Activated T-cell treated with anti-CD3 and anti-CD28 coated beads, Interleukin-2, amount 50 U/mL, for 1 hour (primary cell): ENCODE data around the gene GPR162.

Source experiments
- DNase-seq: peaks from one replicate; pipeline ENCODE4 v3.0.0-alpha.2; 2020

GPR162 gene

DNA sequence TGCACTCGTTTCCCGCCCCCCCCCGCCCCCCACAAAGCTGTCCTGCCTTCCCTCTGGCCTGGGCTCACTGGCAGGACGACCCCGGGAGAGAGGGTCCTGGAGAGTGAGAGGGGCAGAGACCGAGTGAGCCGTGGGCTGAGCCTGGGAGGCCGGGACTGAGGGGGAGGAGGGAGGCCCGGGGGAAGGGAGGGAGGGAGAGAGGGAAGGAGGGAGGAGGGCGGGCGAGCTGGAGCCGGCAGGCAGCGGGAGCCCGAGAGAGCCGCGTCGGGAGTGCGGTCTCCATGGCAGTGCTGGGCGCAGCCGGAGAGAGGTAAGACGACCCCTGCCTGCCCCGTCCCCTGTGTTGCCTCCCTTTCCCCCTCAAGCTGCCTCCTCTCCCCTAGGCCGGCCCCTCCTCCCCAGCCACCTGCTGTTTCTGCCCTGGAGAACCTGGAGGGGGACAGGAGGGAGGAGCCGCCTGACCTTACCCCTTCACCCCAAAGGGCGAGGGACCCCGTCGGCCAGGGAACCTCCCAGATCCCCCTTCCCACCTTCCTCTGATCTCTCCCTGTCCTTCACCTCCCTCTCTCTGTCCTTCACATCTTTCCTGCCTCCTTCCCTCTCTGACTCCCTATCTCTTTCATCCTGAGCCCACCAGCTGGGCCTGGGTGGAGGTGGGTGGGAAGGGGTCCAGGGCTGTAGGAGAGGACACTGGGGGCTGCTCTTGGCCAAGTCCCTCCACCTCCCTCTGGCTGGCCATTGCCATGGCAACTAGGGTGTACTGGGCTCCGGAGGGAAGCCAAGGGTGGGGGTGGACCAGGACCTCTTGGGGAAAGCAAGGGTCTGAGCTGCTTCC, at the start of gene GPR162:
TSS of gene GPR162 (plus strand) at position 231 of the 835 bp plus-strand sequence. CDS start 2,078 bp downstream, outside the sequence.
- DNase-seq = no peak

GRCh38 chr12:6772331-6772695, 49.3 kb upstream of the GPR162 start, which contains the start of gene LAG3:
LAG3 (plus strand) TSS chr12:6772520; CDS start chr12:6772853, 333 bp downstream.
- peak; percentile 55 for DNase-seq

DNA sequence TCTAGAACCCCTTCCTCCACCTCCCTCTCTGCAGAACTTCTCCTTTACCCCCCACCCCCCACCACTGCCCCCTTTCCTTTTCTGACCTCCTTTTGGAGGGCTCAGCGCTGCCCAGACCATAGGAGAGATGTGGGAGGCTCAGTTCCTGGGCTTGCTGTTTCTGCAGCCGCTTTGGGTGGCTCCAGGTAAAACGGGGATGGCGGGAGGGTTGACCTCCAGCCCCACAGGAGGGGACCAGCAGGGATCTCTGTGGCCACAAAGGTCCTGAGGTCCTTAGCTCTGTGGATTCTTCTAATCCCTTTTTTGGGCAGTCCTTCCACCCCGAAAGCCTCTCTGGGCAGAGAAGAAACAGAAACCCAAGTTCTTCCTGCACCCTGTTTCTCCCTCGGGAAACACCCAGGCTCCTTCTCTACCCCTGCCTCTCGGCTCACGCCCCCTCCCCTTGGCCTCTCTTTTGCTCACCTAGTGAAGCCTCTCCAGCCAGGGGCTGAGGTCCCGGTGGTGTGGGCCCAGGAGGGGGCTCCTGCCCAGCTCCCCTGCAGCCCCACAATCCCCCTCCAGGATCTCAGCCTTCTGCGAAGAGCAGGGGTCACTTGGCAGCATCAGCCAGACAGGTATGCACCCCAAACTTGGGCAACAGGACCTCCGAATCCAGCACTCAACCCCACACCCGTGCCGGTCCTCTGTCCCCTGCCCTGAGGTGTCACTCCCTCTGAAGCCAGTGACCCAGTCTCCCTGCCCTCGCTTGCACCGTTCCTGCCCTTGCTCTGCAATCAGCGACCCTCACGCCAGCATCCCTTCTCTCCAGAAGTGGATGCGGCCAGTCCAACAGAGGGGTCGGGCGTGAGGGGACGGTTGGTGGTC, 48.7 kb upstream of the GPR162 start:
- no peak for DNase-seq

DNA sequence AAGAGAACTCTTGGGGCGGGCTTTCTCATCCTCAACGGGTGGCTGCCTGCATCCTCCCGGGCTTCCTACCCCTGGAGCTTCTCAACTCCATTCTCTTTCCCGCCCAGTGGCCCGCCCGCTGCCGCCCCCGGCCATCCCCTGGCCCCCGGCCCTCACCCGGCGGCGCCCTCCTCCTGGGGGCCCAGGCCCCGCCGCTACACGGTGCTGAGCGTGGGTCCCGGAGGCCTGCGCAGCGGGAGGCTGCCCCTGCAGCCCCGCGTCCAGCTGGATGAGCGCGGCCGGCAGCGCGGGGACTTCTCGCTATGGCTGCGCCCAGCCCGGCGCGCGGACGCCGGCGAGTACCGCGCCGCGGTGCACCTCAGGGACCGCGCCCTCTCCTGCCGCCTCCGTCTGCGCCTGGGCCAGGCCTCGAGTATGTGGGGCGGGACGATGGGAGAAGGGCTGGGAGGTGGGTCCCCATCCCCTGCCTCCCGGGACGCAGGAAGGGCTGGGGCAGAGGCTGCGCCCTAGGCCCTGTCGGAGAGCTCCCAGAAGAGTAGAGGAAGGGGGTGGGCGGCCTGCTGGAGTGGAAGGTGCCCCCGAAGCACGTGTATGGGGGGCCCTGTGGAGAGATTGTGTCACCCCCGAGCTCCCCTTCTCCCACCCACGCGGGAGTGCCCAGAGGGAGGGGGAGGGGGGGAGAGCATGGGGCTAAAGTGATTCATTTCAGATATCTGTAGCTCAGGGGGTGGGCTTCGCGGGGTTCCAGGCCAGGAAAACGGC, 47.9 kb upstream of the GPR162 start:
- DNase-seq = no peak

- peak; percentile 43 for DNase-seq
Measured at GRCh38 chr12:6774499-6775062, 47.0 kb upstream of the GPR162 start.

DNA sequence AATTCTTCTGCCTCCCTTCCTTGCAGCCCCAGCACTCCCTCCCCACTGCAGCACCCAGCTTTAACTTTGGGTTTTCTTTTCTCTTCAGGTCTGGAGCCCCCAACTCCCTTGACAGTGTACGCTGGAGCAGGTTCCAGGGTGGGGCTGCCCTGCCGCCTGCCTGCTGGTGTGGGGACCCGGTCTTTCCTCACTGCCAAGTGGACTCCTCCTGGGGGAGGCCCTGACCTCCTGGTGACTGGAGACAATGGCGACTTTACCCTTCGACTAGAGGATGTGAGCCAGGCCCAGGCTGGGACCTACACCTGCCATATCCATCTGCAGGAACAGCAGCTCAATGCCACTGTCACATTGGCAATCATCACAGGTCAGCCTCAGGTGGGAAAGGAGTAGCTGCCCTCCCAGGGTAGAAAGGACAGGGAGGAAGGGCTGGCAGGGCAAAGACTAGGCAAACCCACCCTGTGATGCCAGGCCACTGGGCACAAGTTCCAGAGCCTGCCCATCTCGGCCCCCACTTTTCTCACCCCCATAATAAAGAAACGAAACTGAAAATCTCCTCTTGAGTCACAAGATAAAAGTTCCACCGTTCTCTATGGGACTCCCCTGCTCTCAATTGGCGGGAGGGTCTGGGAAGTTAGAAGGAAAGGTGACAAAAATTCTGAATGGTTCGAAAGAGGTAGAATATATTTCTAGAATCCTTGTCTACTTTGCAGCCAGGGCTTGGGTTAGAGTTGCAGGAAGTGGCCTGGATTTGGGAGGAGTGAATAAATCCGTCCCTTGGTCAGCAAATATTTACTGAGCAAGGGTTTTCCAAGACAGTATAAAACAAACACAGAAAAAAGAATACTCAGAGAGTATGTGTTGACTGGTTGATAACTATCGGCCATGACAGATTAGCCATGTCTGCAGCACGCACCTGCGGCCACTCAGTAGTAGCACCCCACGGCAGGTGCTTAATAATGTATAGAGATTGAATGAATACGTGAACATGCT, 46.1 kb upstream of the GPR162 start:
- no peak for DNase-seq

DNA sequence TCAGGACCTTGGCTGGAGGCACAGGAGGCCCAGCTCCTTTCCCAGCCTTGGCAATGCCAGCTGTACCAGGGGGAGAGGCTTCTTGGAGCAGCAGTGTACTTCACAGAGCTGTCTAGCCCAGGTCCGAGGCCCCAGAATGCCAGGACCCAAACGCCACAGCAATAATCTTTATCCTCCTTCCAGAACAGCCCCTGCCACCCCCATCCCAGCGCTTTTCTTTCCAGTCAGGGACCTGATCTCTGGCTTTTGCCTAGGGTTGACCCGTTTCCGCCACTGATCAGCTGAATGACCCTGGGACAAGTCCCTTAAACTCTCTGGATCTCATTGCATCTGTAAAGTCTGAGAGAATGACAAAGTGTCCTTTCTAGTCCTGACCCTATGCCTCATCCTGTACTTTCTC, 44.2 kb upstream of the GPR162 start:
- no peak for DNase-seq

GRCh38 chr12:6778217-6778573, 43.4 kb upstream of the GPR162 start:
- no peak for DNase-seq

DNA sequence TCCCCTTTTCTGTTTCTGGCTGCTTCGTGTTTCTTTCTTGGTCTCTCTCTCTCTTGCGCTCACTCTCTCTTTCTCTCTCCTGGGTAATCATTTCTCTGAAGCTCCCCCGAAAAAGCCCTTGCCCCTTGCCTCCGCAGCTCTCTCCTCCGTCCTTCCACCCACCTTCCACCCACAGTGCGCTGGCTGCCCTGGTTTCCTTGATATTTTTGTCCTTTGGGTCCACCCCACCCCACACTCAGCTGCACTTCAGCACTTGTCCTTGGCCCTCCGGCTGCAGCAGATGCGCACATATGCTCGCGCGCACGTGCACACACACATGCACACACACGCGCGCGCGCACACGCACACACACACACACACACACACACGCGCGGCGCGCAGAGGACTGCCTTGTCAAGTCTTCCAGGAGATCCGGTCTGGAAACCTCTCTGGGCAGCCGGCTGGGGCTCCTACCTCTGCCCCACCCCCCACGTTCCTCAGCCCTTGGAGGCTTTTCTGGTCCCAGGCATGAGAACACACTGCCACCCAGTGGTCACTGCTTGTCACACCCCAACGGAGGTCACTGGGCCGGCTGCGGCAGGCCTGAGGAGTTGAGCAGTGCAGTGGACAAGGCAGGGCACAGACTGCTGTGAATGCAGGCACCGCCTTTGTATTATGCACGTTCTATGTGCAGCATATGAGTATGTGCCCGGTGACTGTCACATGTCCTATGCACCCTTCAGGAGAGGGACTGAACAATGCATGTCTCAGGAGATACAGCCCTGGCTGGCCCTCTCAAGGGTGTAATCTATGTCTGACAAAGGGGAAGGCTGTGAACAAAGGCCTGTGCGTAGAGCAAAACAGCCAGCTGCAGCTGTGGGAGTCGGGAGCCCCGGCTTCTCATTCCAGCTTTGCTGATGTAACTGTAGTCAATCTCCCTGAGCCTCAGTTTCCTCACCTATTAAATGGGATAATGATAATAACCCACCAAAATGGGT, 42.8 kb upstream of the GPR162 start:
- DNase-seq = peak; percentile 86

DNA sequence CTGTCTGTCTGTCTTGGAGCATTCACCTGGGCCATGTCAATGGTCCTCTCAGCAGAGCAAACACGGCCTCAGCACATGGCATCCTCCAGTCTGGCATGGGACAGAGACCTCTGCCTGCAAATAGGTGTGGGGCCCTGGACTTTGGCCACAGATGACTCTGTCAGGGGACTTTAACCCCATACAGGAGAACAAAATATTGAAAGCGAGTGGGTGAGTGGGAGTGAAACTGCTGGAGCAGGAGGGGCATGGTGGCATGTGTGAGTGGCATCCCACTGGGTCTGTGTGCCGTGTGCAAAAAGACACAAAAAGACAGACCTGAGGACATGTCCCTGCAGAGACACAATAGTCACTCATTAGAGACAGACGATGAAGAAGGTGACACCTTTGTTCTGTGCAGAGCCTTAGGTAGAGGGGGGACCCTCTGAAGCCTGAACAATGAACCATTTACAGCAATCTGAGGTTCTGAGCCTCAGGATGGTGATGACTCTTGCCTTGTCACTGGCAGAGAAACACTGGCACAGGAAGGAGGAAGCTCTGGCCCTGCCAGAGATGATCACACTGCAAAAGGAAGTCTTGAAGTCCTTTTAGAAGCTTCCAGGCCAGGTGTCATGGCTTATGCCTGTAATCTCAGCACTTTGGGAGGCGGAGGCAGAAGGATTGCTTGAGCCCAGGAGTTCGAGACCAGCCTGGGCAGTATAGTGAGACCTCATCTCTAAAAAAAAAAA, 41.8 kb upstream of the GPR162 start:
- no peak for DNase-seq

DNA sequence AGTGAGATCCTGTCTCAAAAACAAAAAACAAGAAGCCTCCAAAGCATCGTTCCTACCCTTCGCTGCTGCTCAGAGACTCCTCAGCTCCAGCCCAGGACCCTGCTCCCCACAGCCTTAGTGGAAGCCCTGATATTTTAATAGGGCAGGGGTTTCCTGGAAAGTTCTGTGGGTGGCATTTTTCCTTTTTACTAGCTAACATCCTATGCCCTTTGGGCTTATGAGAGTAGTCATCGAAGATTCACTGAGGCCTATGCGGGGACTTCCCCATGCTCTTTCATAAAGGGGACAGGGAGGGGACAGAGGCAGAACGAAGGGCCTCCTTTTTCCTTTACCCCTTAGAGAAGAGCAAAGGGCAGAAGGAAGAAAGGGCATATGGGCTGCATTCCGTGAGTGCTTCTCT, 41.0 kb upstream of the GPR162 start:
- no peak for DNase-seq

DNA sequence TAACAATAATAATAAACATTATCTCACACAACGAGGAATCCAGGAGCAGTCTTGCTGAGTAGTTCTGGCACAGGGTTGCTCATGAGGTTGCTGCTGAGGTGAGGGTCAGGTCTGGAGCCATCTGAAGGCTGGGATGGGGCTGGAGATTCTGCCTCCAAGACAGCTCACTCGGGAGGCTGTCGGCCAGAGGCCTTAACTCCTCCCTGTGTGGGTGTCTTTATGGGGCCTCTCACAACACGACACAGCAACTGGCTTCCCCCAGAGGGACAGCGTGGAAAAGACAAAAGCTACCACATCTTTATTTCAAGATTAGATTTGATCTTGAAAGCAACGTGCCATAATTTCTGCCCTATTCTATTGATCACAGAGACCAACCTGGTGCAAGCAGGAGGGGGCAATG, 39.5 kb upstream of the GPR162 start:
- DNase-seq = no peak

DNA sequence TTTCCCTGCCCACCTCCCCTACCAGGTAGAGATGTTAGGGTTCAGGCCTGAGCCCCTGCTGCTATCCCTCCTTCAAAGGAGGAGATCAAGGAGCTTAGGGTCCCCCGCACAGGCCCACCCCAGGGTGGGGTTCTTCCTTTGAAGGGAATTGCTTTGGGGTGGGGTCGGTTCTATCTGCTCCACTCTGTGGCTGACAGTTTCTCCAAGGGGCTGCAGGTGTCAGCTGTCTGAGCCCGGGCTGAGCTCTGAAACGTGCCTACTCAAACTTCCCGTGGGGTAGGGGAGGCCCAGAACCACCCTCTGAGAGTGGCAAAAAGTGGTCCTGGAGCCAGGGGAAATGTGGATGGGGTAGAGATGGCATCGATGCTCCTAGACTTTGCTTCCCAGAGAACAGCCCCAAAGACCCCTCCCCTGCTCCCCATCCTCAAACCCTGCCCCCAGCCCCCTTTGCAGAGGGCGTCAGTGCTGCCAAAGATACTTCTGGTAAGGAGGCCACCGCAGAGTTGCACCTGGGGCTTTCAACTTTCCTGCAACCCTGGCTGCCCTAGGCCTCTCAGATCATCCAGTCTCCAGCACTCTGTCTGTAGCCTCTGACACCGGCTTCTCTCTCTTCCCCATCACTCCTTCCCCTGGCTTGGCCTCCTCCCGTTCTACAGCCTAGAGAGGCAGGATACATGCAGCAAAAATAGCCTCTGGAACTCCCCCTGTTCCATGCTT, 38.6 kb upstream of the GPR162 start:
- DNase-seq = no peak

DNA sequence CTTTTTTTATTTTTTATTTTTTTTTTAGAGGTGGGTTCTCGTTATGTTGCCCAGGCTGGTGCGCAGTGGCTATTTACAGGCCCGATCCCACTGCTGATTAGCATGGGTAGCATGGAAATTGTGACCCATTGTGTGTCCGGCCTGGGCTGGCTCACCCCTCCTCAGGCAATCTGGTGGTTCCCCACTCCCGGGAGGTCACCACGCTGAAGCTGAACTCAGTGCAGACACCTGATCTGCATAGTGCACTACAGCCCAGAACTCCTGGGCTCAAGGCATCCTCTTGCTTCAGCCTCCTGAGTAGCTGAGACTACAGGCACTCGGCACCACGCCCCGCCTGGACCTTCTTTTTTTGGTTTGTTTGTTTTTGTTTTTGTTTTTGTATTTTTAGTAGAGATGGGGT, 37.8 kb upstream of the GPR162 start:
- no peak for DNase-seq

- no peak for DNase-seq
Measured at GRCh38 chr12:6784296-6784695, 37.3 kb upstream of the GPR162 start.

GRCh38 chr12:6784761-6785160, 36.9 kb upstream of the GPR162 start:
- DNase-seq = no peak

- DNase-seq = no peak
Measured at GRCh38 chr12:6786416-6787094, 35.1 kb upstream of the GPR162 start.

DNA sequence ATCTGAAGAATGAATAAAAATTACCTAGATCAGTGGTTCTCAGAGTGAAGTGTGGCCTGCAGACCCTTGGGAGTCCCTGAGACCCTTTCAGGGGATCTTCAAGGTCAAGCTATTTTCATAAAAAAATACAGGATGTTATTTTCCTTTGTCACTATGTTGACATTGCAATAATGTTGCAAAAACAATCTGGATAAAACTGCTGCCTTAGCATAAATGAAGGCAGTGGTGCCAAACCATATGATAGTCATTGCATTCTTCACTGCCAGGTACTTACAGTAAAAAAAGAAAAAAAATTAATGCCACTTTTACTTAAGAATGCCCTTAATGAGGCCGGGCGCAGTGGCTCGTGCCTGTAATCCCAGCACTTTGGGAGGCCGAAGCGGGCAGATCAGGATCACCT, 34.3 kb upstream of the GPR162 start:
- no peak for DNase-seq
